CD4-positive, alpha-beta T cell treated with Interferon alpha-2 for 1 hour (primary cell): ENCODE measurements around the gene MACROD2.

ENCODE experiments used
- DNase-seq, 2 donors: peaks; one replicate each; pipeline ENCODE4 v3.0.0-alpha.2; 2020 to 2022

The MACROD2 gene

GRCh38 chr20:14677455-14677854 lies 682.1 kb downstream of the MACROD2 start:
- DNase-seq: no peak

DNA sequence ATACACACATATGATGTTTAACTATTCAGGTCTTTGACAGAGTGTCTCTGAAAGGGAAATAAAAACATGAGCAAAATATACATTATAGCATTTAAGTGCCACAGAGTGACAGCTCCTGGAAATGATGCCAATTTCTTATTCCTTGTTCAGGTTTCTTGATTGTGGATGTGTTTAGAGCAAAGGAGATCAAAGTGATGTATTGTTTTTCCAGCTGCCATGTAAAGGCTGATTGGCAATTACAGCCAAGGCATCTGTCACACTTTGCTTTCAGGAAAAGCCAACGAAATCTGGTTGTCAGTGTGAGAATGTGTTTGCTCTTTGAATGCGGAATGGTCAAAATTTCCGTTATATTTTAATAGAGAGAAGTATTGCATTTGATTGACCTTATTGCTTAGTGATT lies 689.9 kb downstream of the MACROD2 start:
- DNase-seq: no peak

DNA sequence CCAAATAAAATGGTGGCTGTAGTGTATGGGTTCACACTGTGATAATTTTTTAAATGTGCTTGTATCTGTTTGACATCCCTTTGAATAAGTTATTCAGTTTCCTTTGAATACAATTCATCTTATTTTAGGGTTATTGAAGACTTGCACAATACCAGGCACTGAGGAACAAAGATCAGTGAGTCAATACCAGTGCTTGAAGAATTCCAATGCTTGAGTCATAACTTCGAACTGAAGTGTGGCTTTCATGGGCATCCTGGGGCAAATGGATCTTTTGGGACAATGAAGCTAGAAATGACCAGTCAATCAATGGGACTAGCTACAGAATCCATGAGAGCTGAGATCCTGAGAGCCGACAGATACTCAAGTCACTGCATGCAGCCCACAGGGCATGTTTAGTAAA lies 692.0 kb downstream of the MACROD2 start:
- no peak for DNase-seq

DNA sequence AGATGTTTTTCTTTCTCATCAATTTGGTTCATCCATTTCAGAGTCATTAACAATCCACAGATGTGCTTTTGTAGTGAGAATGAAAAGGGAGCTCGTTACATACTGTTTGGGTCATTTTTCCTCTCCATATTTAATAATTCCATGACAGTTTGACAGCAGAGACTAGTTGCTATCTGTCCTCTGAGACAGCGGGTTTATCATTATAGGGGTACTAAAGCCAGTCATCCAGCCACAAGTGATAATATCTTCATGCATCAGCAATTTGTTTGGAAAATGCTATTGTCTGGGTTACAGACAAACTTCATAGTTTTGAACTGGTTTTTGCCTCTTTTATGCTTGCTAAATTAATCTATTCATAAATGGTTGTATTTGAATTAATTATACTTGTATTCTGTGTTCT lies 692.7 kb downstream of the MACROD2 start:
- DNase-seq: no peak

GRCh38 chr20:14691994-14692393 lies 696.7 kb downstream of the MACROD2 start:
- DNase-seq: no peak

DNA sequence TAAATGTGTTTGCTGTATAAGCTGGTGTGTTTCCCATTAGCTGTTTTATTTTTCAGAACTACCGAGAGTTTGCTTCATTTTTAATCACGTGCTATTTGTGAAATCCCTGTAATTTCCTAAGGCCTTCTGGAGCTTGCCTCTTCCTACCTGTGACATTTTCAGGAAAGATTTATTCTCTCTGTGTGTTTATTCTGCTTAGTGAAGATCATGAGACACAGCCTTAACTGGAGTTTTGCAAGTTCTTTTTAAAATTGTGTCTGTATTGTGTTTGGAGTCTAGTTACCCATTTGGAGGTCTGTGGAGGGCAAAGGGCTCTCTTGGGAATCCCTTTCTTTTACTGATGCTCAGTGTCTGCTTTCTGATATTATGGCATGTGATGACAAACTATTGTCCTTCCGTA lies 701.2 kb downstream of the MACROD2 start:
- no peak for DNase-seq

DNA sequence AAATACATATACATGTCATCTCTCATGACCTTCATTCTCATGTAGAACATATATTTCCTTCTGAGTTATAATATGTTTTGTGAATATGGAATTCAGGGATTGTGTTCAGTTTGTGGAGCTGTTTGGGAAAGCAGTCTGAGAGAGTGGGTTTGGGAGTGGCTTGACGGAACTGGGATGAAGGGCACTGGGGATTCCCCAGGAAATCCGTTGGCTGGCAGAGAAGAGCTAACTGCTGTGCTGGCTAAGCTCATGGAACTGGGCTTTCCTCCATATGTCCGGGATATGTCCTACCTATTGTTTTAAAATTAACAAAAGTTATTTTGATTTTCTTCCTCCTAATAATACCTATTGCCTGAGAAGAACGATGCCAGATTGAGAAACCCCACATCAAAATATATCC lies 701.6 kb downstream of the MACROD2 start:
- no peak for DNase-seq

DNA sequence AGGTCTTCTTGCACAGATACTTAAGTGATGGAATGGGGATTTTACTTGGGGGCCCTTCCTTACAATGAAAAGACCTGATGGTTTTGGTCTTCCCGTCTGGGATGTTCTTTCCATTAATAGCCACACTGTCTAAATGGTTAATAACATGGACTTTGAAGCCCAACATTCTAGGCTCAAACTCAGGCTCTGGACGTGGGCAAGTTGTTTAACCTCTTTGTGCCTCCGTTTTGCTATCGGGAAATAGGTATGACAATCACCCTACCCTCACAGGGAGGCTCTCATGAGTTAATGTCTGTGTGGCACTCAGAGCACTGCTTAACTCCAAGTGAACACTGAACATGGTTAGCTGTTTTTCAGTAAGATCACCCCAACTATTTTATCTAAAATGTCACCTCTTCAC lies 702.8 kb downstream of the MACROD2 start:
- DNase-seq: no peak

DNA sequence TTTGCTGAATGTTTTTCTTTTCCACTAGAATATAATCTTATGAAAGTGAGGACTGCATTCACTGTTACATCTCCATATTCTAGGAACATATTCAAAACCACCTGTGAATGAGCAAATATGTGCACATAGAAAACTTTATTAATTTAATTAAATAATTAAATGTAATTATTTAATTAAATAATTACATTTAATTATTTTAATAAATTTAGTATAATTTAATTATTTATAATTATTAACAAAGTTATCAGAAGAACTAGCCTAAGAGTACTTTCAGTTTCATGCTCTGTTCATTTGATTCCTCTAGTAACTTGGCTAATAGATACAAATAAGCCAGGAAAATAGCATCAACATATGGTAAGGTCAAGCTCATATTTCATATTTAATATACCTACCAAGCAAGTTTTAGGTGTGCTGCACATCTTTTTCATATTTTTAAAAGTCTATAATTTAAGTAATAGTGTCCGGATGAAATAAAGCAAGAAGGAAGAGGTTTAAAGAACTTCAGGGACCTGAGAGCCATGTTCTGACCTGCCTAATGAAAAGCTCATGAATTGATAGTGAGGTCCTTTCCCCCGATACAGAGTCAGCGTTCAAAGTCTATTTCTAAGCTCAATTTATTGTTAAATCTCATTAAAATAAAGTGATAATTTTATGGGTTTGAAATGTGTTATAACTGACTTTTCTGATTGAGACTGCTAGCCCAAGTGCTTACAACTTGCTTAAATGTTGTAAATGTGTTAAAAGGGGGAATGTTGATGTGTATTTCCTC lies 703.5 kb downstream of the MACROD2 start:
- DNase-seq: no peak

DNA sequence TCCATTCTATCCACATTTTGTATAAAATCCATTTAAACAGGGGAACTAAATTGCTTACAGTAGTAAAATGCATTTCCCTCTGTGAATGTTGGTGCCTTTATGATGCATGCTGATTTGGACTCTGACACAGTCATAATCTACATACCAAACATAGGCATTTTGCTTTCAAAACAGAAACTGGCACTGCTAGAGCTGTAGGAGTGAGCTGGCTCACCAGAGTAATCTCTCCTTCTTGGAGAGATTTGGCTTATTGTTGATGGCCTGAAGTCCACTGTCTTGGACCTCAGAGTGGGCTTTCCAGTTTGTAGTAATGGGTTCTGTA lies 705.3 kb downstream of the MACROD2 start:
- DNase-seq: no peak

DNA sequence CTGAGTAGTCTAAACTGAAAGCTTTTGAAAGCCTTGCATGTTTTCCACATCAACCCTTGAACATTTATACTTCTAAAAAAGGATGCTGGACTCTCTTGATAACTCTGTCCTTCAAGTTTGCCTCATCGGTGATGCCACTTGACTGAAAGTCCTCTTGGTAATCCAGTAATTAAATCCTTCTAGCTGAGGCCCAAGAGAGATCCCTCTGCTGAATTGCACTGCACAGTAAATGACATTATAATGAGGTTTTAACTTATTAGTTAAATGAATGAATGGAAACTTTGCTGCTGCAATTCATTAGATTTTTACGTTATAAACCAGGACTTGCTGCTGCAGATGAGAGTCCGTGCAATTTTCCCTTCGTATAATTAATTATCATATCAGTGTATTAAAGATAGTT lies 706.0 kb downstream of the MACROD2 start:
- no peak for DNase-seq

DNA sequence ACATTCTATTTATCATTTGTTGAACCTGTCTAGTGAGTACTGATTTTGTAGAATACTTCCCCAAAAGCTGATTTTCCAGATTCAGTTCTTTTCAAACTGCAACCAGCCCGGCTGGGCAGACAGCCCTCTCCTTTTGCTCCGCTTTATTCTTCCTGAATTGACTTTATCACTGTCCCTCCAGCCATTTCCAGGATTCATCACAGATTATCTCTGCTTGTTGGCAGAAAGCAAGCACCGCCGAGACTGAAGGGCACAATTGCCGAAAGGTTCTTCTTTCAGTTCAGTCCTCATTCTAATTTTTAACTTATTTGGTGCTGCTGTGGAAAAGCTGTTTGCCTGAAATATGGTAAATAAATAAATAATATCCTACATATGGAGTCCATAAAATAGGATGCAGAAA lies 711.2 kb downstream of the MACROD2 start:
- DNase-seq: no peak

DNA sequence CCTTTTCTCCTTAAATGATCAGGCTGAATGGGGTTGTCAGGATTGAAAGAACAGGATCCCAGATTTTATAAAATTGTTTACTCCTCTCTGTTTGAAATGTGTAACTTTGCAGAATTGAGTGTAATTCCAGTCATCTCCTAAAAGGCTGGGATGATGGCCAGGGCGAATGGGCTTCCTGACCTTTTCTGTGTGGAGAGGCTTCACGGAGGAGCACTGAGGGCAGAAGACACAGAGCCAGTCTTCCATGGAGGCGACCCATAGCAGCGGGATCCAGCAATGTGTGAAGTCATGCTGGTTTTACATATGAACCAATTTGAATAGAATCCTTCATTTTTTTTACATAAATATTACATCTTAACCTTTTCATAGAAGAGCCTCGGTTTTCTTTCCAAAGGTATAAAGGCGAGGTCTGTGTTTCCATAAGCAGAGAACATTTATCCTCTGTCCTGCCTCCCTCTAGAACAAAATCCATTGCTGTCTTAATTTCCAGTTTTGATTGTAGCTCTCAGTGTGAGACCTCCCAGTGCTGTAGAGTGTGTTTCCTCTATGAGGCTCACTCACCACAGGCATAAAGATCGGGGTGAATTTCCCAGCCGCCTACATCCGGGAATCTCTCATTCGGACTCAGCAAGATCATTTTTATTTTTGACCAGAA lies 711.8 kb downstream of the MACROD2 start:
- no peak for DNase-seq

GRCh38 chr20:14707865-14708596 lies 712.7 kb downstream of the MACROD2 start:
- no peak for DNase-seq

GRCh38 chr20:14709439-14709838 lies 714.1 kb downstream of the MACROD2 start:
- DNase-seq: no peak

DNA sequence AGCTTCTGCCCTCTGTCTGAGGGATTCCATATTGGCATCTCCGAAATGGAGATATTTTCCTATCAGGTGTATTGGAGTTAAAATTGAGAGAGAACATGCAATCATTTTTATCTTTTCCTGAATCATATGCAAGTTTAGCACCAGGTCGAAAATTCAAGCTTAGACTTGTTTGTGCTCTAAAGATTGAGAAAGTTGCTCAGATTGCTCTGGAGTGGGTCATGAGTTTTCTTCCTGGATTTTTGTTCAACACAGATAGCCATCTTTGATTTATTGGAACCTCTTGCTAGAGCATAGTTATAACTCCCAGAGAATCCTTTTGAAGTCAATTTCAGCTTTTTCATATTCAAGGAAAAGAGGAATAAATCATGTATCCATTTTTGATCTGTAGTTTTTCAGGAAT lies 715.6 kb downstream of the MACROD2 start:
- DNase-seq: no peak

DNA sequence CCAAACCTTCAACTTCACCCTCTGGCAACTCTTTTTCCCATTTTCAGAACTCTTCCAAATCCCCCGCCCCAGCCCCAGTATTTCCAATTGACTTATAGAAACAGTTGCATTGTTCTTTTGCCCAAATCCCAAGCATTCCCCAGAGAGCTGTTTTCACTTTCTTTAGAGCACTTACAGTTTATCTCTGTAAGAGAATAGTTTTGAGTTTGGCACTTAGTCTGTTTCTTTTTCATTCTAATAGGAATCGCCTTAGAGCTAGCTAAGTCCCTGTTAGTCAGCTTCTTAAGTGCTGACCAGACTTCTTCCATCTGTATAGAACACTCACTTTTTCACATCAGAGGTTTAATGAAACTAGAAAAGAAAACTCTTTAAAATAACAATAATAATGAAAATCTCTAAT lies 716.3 kb downstream of the MACROD2 start:
- no peak for DNase-seq

- DNase-seq: no peak
Observed at GRCh38 chr20:14712302-14712739, 717.0 kb downstream of the MACROD2 start.

GRCh38 chr20:14715400-14715799 lies 720.1 kb downstream of the MACROD2 start:
- DNase-seq: no peak

- DNase-seq: no peak
Observed at GRCh38 chr20:14716351-14716801, 721.1 kb downstream of the MACROD2 start.

GRCh38 chr20:14717134-14717999 lies 722.1 kb downstream of the MACROD2 start:
- DNase-seq: no peak

- DNase-seq: no peak
Observed at GRCh38 chr20:14720251-14720650, 724.9 kb downstream of the MACROD2 start.

GRCh38 chr20:14721926-14722452 lies 726.7 kb downstream of the MACROD2 start:
- DNase-seq: no peak
